Natural killer cell treated with Interleukin-12 subunit alpha and Interleukin-12 subunit beta and Interleukin-15 and Interleukin-18, amount 100 ng/mL, for 72 hours (primary cell): Measurements from ENCODE around the gene TF. TPM values are rescaled to one million over a fixed set of nuclear protein-coding genes. Genes with fewer than 3 reads are reported as not detected.

Experiments used
- ATAC-seq, 2 donors: fragments of 150-1000 bp; cut with Tn5 transposase in 1 of 2; sonication (Bioruptor Pico), chemical (Tn5 transposase) in 1 of 2; 2 replicates each; pipeline ENCODE4 v1.10.0; 2021
- DNase-seq: peaks from one replicate; pipeline ENCODE4 v3.0.0; 2022; ENCODE audit warnings: low spot score
- H3K27ac Mint-ChIP-seq, 2 donors: 1 replicate in 1 of 2; 2 replicates in 1 of 2; pipeline ENCODE4 v1.8.0; 2022; ENCODE audit warnings: mixed read lengths in 2 of 2, mild to moderate bottlenecking in 1 of 2, moderate library complexity in 1 of 2
- H3K27me3 Mint-ChIP-seq, 2 donors: 1 replicate in 1 of 2; 2 replicates in 1 of 2; pipeline ENCODE4 v1.8.0; 2022; ENCODE audit warnings: mixed read lengths in 2 of 2
- H3K36me3 Mint-ChIP-seq: one replicate; pipeline ENCODE4 v1.8.0; 2022; ENCODE audit warnings: mixed read lengths
- H3K4me1 Mint-ChIP-seq, 2 donors: 1 replicate in 1 of 2; 2 replicates in 1 of 2; pipeline ENCODE4 v1.8.0; 2022; ENCODE audit warnings: low read depth in 2 of 2, mixed read lengths in 2 of 2, mild to moderate bottlenecking in 1 of 2
- H3K4me3 Mint-ChIP-seq: one replicate; pipeline ENCODE4 v1.8.0; 2022; ENCODE audit warnings: mixed read lengths
- H3K9me3 Mint-ChIP-seq: 2 replicates; pipeline ENCODE4 v1.8.0; 2022; ENCODE audit warnings: mixed read lengths
- total RNA-seq, 2 donors: library from RNA; stranded (reverse); gene quantifications; one replicate each; pipeline ENCODE4 v1.2.3, GENCODE V29; 2022

TF gene
- total RNA-seq, 2 donors from 2014 or later: 0.78 to 0.98 TPM

GRCh38 chr3:133783762-133784161 is 37.6 kb downstream of the TF start:
- no peak for ATAC-seq

GRCh38 chr3:133788024-133788423 is 41.8 kb downstream of the TF start:
- ATAC-seq: no peak
- no peaks in the 10 kb centered on the region for H3K4me1 Mint-ChIP-seq
- H3K27ac Mint-ChIP-seq: no peak overlapping the region
- DNase-seq: no peak
- peaks cover 5% of the 10 kb centered on the region for H3K9me3 Mint-ChIP-seq
- peaks cover 3% of the 10 kb centered on the region for H3K36me3 Mint-ChIP-seq
- H3K27me3 Mint-ChIP-seq: peaks cover 25 to 32% of the 10 kb centered on the region in 2 donors
- no peak overlapping the region for H3K4me3 Mint-ChIP-seq

More at GRCh38 chr3:133783762-133784161, 37.6 kb downstream of the TF start:
- H3K27ac Mint-ChIP-seq: no peak overlapping the region
- H3K4me3 Mint-ChIP-seq: no peak overlapping the region
- no peak for DNase-seq
- H3K9me3 Mint-ChIP-seq: no peaks in the 10 kb centered on the region
- no peaks in the 10 kb centered on the region for H3K36me3 Mint-ChIP-seq
- H3K4me1 Mint-ChIP-seq: no peaks in the 10 kb centered on the region
- peaks cover 37 to 45% of the 10 kb centered on the region in 2 donors for H3K27me3 Mint-ChIP-seq

GRCh38 chr3:133792171-133792763 is 46.1 kb downstream of the TF start:
- Mint-ChIP-seq H3K27ac (no peak overlapping the region), H3K9me3 (peaks cover 5% of the 10 kb centered on the region), H3K4me3 (no peak overlapping the region), H3K36me3 (peaks cover 4% of the 10 kb centered on the region), H3K4me1 (no peaks in the 10 kb centered on the region), H3K27me3 (peaks cover 23 to 29% of the 10 kb centered on the region in 2 donors)
- no peak for ATAC-seq
- DNase-seq: no peak

- H3K27me3 Mint-ChIP-seq: peaks cover 31% of the 10 kb centered on the region in 2 donors
These were observed 51.4 kb downstream of the TF start for GRCh38 chr3:133797396-133798105.

GRCh38 chr3:133799794-133800585 is 53.8 kb downstream of the TF start:
- Mint-ChIP-seq H3K9me3 (no peaks in the 10 kb centered on the region), H3K4me1 (peaks cover 0 to under 1% of the 10 kb centered on the region in 2 donors), H3K4me3 (no peak overlapping the region), H3K36me3 (no peaks in the 10 kb centered on the region), H3K27me3 (peaks cover 33 to 38% of the 10 kb centered on the region in 2 donors), H3K27ac (no peak overlapping the region)
- DNase-seq (no peak), ATAC-seq (peak; percentile 40 to 44)

More at GRCh38 chr3:133797396-133798105, 51.4 kb downstream of the TF start:
- peaks cover 4% of the 10 kb centered on the region for H3K9me3 Mint-ChIP-seq
- H3K4me3 Mint-ChIP-seq: no peak overlapping the region
- H3K27ac Mint-ChIP-seq: no peak overlapping the region
- H3K4me1 Mint-ChIP-seq: no peaks in the 10 kb centered on the region
- ATAC-seq (no peak), DNase-seq (no peak)
- H3K36me3 Mint-ChIP-seq: peaks cover 4% of the 10 kb centered on the region

GRCh38 chr3:133803469-133803868 is 57.3 kb downstream of the TF start:
- no peak overlapping the region for H3K27ac Mint-ChIP-seq

GRCh38 chr3:133804896-133805295 is 58.7 kb downstream of the TF start:
- Mint-ChIP-seq H3K4me1 (peaks cover 10 to 25% of the 10 kb centered on the region in 2 donors), H3K4me3 (peak overlapping the region; percentile 92), H3K36me3 (peaks cover 10% of the 10 kb centered on the region), H3K9me3 (no peaks in the 10 kb centered on the region), H3K27ac (peak overlapping the region; percentile 82 to 87), H3K27me3 (peaks cover 11 to 19% of the 10 kb centered on the region in 2 donors)
- DNase-seq: no peak
- ATAC-seq: no peak

More at GRCh38 chr3:133803469-133803868, 57.3 kb downstream of the TF start:
- DNase-seq: no peak
- ATAC-seq: no peak
- Mint-ChIP-seq H3K27me3 (peaks cover 16 to 19% of the 10 kb centered on the region in 2 donors), H3K36me3 (peaks cover 9% of the 10 kb centered on the region), H3K4me1 (peaks cover 10 to 25% of the 10 kb centered on the region in 2 donors), H3K4me3 (no peak overlapping the region), H3K9me3 (no peaks in the 10 kb centered on the region)

- Mint-ChIP-seq H3K4me1 (peaks cover 10 to 25% of the 10 kb centered on the region in 2 donors), H3K27ac (peak overlapping the region; percentile 82 to 87), H3K4me3 (peak overlapping the region; percentile 92), H3K36me3 (peaks cover 13% of the 10 kb centered on the region), H3K27me3 (peaks cover 9 to 19% of the 10 kb centered on the region in 2 donors), H3K9me3 (no peaks in the 10 kb centered on the region)
- ATAC-seq (no peak), DNase-seq (no peak)
These were observed 59.1 kb downstream of the TF start for GRCh38 chr3:133805384-133805701.

- H3K4me3 Mint-ChIP-seq: peak within 1 kb of the TSS; percentile 92
- DNase-seq: peak; percentile 97
- peaks cover 13% of the 10 kb centered on the region for H3K36me3 Mint-ChIP-seq
- no peaks in the 10 kb centered on the region for H3K9me3 Mint-ChIP-seq
- peaks cover 10 to 25% of the 10 kb centered on the region in 2 donors for H3K4me1 Mint-ChIP-seq
- peak; percentile 99 for ATAC-seq
- peaks cover 9 to 19% of the 10 kb centered on the region in 2 donors for H3K27me3 Mint-ChIP-seq
- H3K27ac Mint-ChIP-seq: peak within 1 kb of the TSS; percentile 82 to 87
These were observed 59.7 kb downstream of the TF start, which contains the start of gene SRPRB for GRCh38 chr3:133805702-133806475. TSS of gene SRPRB (plus strand) at chr3:133805815. CDS start at chr3:133805849, 34 bp downstream.

- H3K9me3 Mint-ChIP-seq: no peaks in the 10 kb centered on the region
- no peak overlapping the region for H3K27ac Mint-ChIP-seq
- H3K4me1 Mint-ChIP-seq: peaks cover 3 to 16% of the 10 kb centered on the region in 2 donors
- DNase-seq: no peak
- no peaks in the 10 kb centered on the region for H3K27me3 Mint-ChIP-seq
- H3K4me3 Mint-ChIP-seq: no peak overlapping the region
- no peak for ATAC-seq
- H3K36me3 Mint-ChIP-seq: peaks cover 34% of the 10 kb centered on the region
These were observed 66.7 kb downstream of the TF start for GRCh38 chr3:133812872-133813271.

GRCh38 chr3:133815386-133815785 is 69.2 kb downstream of the TF start:
- no peak for DNase-seq
- peaks cover 30% of the 10 kb centered on the region for H3K36me3 Mint-ChIP-seq
- H3K27me3 Mint-ChIP-seq: no peaks in the 10 kb centered on the region
- H3K4me3 Mint-ChIP-seq: no peak overlapping the region
- peaks cover 3 to 11% of the 10 kb centered on the region in 2 donors for H3K4me1 Mint-ChIP-seq
- no peaks in the 10 kb centered on the region for H3K9me3 Mint-ChIP-seq
- no peak for ATAC-seq
- H3K27ac Mint-ChIP-seq: no peak overlapping the region

- Mint-ChIP-seq H3K4me3 (no peak overlapping the region), H3K27me3 (no peaks in the 10 kb centered on the region), H3K36me3 (peaks cover 16% of the 10 kb centered on the region), H3K4me1 (peaks cover 2 to 3% of the 10 kb centered on the region in 2 donors), H3K9me3 (no peaks in the 10 kb centered on the region), H3K27ac (no peak overlapping the region)
- ATAC-seq: no peak
- no peak for DNase-seq
These were observed 73.9 kb downstream of the TF start for GRCh38 chr3:133820129-133820528.
